IMR-90 (cell line): ENCODE data around the gene RARB.

Source experiments
- CTCF ChIP-seq: conservative IDR thresholded peaks from 2 replicates; pipeline ENCODE4 v1.5.1; 2012; ENCODE audit warnings: mild to moderate bottlenecking, low read depth, low read length, improper control_type of control experiment
- MAFK ChIP-seq: IDR thresholded peaks from 2 replicates; pipeline ENCODE4 v1.6.1; 2012; ENCODE audit warnings: low read depth, low read length, improper control_type of control experiment
- MXI1 ChIP-seq: IDR thresholded peaks from 2 replicates; pipeline ENCODE4 v1.6.1; 2012; ENCODE audit warnings: low read depth, mild to moderate bottlenecking, low read length, moderate library complexity, borderline replicate concordance
- POLR2A ChIP-seq: IDR thresholded peaks from 2 replicates; pipeline ENCODE4 v1.6.1; 2012; ENCODE audit warnings: mild to moderate bottlenecking, low read depth, low read length
- RCOR1 ChIP-seq: IDR thresholded peaks from 2 replicates; pipeline ENCODE4 v1.6.1; 2012; ENCODE audit warnings: mild to moderate bottlenecking, low read length, improper control_type of control experiment; ENCODE audit not compliant: insufficient replicate concordance
- SMC3 ChIP-seq: fragments of 150-350 bp; IDR thresholded peaks from 2 replicates; pipeline ENCODE4 v1.6.1; 2016; ENCODE audit warnings: low read depth, mild to moderate bottlenecking, antibody characterized with exemption, low read length, moderate library complexity

DNA sequence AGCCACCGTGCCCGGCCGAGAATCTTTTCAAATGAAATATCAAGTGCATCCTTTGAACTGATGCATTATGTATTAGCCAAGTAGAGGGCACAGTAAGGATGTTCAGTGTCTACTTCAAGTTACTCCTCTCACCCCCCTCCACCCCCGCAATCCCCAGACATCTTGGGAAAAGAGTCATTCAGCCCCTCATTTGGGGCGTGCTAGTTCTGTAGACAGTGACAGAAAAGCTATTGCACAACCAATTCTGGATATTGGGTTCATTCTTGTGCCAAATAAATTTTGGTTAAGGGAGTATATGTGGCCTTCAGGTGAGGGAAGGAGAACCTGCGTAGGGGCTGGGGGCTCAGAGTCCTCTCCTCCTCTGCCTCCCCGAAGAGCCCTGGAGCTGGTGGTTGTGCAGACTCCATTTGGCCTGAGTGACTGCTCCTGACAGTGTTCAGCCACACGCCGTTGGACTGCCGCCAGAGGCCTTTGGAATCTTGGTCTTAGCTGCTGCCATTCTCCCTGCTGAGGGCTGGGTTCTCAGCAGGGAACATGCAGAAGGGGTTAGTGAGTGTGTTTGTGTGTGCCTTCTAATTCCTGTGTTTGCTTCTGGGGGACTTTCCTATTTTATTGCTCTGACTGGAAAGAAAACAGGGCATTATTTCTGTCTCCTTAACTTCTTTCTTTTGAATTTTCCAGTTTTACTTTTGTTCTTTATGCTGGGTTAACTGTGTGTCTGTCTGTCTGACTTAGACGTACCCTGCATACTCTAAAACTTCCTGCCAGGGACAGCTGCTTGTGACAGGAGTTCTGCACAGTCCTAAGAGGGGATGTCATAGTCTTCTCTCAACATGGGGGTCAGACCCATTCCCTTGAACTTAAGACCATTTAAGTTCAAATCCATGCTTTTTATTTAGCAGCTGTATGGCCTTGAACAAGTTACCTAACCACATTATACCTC lies 21.0 kb downstream of the RARB start:
- no peak for TF ChIP-seq MAFK
- TF ChIP-seq CTCF, result no peak
- no peak for TF ChIP-seq SMC3
- no peak for TF ChIP-seq MXI1
- TF ChIP-seq RCOR1, result no peak
- no peak for TF ChIP-seq POLR2A
